HG02885 (cell line): Measurements from ENCODE around the gene PODXL.

Experiments
- ATAC-seq: cut with Tn5 transposase; IDR thresholded peaks from one replicate; pipeline ENCODE4 v1.9.1; 2021; ENCODE audit warnings: mild to moderate bottlenecking; ENCODE audit not compliant: unreplicated experiment, poor library complexity

Gene PODXL

DNA sequence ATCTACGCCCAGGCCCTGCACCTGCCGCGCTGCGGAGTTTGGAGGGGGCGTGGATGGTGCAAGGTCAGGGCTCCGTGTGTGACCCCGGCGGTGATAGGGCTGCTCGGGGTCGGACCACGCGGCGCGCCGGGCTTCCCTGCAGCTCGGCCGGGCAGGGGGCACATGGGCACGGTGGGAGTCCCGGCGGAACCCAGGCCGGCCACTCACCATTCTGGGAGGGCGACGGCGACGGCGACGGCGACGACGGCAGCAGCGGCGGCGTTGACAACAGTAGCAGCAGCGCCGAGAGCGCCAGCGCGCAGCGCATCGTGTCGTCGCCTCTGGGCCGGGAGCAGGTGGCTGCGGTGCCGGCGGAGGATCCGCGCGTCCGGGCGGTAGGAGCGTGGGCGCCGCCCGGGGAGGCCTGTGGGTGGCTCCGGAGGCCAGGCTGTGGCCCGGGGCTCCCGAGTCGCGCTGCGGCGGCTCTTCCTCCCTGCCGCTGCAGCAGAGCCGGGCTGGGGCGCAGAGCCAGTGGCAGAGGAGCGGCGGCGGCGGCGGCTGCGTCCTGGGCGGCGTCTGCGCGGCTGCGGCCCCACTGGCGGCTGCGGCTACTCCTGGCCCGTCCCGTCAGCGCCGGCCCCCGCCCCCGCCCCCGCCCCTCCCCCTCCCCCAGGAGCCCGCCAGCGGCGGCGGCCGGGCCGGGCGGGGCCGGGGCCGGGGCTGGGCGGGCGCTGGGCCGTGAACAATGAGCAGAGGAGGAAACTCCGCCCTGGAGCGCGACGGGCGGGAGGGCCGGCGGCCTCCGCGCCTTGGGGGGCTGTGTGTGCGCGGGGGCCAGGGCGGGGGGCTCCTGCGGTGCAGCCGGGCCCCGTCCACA is at the start of gene PODXL:
PODXL (minus strand) TSS at position 576 of the 856 bp plus-strand sequence; CDS start at position 307, 269 bp downstream.
- peak; percentile 79 for ATAC-seq

DNA sequence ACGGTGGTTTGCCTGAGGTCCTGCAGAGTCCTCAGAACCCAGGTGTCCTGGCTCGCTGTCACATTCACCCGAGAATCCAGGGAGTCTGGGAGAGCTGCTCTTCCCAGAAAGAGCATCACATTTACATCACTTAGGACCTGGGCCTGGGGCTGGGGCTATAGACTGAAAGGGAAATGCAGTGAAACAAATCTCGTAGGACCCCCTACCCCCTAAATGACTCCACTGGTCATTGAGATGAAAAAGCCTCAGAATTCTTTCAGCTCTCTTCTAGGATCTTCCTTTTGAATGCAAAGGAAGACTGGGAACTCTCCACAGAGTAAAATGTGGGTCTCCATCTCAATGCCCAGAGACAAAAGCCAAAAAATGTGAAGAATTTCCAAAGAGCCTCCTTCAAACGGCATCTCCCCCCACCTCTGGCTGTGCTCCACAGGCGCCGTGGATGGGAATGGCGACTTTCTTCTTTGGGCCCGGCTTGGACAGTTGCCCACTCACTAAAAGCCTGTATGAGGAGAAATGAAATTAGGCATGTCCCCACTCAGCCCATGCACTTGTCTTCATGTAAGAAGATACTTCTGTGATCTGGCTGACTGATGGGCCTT is 49.0 kb upstream of the PODXL start:
- no peak for ATAC-seq

DNA sequence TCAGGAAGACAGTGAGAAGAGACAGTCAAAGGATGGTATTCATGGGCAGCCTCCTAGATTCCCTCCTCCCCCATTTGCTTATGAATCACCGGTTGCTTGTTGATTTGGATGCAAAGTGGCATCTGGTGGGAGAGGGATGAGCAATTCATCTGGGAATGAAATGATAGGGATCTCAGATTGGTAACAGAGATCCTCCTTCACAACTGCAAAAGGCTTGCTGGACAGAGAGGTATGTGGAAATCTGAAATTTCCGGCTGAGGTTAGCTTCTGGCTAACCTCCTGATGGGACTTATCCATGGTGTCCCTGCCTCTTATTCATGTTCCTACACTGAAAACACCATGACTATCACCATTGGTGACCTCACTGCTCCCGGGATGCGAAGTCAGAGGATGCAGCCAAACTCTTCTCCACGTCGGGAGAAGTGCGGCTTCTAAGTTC is 48.4 kb upstream of the PODXL start:
- ATAC-seq, result no peak

DNA sequence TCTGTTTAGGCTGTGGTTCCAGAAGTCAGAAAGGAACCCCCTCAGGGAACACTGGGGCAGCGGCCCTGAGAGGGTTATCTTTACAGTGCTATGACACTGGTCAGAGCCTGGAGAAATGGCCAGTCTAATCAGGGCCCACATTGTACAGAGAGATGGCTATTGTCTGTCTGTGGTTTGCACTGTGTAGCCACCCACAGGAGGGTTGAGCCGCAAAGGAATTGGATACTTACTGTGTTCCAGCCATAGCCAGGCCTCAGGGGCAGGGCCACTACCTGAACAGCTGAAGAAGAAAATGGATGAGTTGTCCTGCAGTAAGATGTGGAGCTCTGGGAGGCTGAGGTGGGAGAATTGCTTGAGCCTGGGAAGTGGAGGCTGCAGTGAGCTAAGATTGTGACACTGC is 47.5 kb upstream of the PODXL start:
- ATAC-seq, result no peak

DNA sequence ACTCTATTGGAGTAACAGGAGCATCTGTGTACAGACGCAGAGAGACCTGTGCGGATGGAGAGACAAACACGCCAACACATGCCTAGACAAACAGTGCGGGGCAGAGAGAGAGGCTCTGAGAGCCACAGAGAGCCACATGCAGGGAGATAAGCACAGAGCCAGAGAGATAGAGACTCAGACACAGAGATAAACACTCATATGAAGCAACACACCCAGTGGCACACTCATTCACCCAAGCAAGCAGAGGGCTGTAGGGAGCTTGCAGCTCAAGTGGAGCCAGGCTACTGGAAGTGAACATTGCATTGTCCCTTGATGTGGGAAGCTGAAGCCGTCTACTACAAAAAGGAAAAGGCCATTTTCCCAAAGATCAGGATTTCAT is 46.6 kb upstream of the PODXL start:
- no peak for ATAC-seq

DNA sequence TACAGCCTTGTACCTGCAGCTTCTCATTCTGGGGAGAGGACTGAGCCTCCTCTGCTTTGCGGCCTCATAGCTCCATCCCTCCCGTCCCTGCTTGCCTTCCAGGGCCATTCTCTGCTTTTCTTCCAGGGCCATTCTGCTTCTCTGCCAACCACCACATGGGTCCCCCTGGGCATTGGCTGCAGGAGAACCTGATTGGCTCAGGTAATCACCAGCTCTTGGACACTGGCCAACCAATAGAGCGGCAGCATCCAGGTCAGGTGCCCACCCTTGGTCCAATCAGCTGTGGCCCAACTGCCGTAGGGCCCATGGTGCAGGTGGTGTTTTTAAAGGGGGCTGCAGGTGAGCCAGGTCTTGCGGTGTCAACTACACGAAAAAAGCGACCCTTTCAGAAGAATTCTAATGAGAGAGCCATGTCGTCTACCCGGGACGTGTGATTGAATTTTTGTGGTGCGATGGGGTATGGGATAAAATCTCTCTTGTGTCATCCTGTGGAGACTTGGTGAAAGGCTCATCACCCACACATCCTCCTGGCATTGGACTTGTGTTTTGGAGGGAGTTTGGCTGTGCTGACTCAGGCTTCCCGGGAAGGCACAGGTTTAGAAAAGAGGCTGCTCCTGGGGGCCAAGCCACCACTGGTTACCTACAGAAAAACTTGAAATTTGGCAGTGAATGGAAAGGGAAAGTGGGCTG is 46.0 kb upstream of the PODXL start:
- no peak for ATAC-seq

DNA sequence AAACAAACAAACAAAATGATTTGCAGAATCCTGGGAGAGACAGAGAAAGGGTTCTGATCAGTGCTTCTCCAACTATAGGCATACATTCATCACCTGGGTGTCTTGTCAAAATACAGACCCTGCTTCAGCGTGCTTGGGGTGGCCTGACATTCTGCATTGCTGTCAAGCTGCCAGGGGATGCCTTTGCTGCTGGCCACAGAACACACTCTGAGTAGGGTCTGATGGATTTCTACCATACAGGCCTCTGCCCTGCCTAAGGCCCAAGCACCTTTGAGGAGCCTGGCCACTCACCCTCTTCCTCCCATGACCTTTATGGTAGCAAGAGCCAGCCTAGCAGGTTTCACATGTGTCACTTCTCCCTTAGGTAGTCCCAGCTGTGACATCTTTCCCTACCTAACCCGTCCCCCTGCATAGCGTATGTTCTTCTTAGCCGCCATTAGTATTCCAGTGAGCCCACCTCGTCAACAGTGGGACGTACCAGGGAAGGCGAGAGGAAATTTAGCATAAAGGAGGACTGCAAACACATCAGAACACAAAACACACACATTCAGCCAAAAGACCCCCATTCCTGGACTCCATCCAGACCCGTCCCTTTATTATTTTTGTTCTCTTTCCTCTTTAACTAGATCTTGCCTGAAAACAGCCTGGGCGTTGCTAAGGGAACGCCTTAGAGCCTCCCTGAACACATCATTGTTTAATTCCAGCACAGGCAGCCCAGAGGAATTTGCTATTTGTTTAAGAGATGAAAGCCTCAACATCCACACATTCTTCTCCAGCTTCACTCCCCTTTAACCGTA is 43.9 kb upstream of the PODXL start:
- ATAC-seq, result no peak

DNA sequence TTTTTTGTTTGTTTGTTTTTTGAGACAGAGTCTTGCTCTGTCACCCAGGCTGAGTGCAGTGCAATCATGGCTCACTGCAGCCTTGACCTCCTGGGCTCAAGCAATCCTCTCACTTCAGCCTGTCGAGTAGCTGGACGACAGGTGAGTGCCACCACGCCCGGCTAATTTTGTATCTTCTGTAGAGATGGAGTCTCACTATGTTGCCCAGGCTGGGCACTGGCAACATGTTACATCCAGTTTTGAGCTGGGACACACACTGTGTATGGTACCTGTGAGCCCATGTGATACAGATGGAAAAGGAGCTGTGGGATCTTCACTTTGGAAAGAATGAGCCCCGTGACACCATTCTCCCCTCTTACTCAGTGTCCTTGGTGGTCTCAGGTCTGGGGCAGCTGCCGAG is 40.4 kb upstream of the PODXL start:
- no peak for ATAC-seq

DNA sequence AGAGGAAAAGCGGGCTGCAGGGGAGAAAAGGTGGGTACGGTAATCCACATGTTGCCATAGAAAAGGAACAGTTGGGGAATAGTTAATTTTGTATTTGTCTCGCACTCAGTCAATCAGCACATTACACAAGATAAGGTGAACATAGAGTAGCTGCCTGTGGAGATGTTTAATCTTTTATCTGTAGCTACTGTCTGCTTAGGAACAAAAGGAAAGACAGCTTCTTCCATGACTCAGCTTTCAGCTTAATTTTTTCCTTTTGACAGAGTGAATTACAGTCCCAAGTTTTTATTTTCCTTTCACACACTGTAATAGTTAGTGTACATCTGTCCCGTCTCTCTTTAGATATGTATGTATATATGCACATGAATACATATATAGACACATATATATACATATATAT is 39.3 kb upstream of the PODXL start:
- ATAC-seq, result no peak

DNA sequence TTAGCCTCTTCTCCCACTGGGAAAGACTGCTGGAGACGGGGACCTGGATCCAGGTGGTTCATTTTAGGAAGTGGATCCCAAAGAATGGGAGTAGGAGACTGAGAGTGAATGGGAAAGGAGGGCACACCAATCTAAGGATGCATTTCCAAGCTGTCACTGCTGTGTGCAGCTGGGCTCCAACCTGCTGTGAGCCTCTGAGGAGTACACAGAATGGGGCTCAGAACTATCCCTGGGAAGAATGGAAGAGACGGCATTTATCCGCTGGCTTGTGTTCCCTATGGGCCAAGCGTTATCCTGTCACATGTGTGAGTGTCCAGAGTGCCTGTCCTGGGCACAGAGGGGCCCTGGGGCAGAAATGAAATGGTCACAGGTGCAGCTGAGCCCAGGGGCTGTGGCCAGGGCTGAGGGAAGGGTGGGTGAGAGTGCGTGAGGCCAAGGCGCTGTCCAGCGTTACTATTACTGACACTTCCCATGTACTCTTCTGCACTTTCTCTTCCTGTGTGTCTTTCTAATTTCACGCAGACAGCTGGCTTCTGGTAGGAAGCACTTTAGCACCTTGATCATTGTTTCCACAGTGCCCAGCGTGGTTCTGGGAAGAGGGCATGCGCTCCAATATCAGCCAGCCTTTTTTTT is 35.4 kb upstream of the PODXL start:
- ATAC-seq, result no peak

DNA sequence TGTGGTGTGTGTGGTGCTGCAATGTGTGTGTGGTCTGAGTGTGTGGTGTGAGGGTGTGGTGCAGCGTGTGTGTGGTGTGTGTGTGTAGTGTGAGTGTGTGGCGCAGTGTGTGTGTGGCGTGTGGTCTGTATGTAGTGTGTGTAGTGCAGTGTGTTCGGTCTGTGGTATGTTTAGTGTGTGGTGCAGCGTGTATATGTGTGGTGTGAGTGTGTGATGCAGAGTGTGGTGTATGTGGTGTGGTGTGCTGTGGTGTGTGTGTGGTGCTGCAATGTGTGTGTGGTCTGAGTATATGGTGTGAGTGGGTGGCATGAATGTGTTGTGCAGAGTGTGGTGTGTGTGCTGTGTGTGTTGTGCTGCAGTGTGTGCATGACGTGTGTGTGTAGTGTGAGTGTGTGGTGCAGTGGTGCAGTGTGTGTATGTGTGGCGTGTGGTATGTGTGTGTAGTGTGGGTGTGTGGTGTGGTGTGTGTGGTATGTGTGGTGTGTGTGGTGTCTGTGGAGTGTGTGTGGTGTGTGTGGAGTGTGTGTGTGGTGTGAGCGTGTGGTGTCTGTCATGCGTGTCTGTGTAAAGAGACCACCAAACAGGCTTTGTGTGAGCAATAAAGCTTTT is 31.0 kb upstream of the PODXL start:
- no peak for ATAC-seq

DNA sequence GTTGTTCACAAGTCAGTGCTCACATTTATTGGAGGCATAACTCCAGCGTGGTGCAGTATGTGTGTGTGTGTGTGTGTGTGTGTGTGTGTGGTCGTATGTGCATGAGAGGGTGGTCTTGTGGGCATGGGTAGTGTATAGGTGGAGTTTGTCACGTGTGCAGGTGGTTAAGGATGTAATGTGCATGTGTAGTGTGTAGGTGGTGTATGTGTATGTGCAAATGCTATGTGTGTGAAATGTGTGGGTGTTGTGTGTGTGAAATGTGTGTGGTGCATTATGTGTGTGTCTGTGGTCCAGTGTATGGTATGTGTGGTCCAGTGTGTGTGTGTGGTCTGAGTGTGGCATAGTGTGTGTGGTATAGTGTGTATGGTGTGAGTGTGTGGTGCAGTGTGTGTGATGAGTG is 30.3 kb upstream of the PODXL start:
- ATAC-seq, result no peak

DNA sequence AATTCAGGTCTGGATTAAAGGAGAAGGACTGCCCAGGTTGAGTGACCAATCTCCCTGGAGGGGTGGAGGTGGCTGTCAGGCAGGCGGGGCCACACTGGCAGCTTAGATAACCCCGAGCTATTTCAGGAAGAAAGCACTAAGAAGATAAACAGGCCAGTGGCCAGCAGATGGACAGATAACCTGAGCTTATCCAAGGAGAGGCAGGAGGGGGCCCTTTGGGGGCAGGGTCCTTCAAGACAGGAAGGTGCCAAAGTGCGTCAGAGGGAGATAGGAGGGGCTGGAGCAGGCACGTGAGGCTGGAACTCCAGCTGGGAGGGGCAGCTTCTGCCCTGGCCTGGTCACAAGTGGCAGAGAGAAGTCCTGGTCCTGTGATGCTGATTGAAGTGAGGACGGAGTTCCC is 29.8 kb upstream of the PODXL start:
- ATAC-seq, result no peak

DNA sequence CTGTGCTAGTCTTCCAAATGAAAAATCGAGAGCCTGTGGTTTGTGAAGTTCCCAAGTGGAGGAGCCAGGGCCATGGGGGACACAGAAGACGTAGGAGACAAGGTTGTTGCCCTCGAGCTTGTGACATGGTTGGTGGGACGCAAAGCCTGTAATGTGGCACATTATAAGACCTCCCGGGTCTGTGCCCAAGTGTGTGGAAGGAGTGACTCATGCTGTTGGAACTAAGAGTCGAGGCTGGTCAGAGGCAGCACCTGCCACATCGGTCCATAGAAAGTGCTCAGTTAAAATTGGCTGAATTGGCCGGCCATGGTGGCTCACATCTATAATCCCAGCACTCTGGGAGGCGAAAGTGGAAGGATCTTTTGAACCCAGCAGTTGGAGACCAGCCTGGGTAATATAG is 27.0 kb upstream of the PODXL start:
- no peak for ATAC-seq

DNA sequence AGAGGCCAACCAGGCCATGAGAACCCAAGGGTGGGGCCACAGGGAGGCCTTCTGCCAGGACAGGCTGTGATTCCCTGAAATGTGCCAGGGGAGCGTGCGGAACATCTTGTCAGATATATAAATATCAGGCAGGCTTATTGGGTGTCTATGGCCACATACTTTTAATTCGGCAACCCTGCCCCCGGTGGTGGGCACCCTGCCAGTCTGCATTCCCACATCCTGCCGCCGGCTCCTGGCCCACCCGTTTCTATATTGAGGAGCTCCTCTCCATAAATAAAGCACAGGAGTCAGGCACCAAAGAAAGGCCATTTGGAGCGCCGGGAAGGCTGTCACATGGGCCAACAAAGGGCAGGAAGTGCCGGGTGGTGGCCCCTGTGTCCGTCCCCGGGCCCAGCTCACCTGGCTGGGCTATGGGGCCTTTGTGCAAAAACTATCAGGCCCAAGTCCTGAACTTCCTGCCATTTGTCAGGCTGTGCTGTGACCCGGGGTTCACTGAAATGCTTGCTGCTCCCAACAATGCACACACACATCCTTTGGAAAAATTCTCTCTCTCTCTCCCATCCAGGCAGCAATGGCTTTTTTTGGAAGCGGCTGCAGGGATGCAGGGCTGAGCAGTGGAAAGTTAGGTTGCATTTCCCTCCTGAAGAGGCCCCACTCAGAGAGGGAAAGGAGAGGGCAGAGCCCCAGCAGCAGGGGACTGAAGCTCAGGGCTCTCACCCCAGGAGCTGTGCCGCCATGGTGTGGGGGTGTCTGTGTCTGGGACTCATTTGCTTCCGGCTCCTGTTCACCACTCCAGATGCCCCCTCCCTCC is 25.0 kb upstream of the PODXL start:
- ATAC-seq, result no peak

DNA sequence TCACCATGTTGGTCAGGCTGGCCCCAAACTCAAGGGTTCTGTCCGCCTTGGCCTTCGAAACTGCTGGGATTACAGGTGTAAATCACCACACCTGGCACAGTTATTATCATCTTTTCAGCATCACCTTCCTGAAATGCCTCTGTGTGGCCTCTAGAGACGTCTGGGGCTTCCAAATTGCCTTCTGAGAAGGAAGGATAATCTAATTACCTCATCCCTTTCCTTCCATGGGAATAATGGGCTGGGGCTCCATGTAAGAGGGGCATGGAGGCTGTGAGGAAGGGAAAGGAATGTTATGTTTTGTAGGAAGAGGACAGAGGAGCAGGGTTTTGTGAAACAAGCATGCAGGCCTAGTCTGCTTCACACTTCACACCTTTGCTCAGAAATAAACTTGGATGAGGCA is 22.2 kb upstream of the PODXL start:
- ATAC-seq, result no peak

DNA sequence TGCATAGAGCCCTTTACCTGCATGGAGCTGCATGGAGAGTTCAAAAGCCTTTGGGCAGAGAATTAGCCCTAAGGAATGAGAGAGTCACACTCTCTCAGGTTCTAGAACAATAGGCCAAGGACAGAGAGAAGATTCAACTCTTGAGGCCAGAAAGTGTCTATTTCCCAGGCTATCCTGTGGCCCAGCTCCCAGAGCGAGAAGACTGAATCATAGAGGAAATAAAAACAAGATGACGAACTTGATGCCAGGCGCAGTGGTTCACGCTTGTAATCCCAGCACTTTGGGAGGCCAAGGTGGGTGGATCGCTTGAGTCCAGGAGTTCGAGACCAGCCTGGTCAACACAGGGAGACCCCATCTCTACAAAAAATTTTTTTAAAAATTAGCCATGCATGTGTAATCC is 18.3 kb upstream of the PODXL start:
- no peak for ATAC-seq

DNA sequence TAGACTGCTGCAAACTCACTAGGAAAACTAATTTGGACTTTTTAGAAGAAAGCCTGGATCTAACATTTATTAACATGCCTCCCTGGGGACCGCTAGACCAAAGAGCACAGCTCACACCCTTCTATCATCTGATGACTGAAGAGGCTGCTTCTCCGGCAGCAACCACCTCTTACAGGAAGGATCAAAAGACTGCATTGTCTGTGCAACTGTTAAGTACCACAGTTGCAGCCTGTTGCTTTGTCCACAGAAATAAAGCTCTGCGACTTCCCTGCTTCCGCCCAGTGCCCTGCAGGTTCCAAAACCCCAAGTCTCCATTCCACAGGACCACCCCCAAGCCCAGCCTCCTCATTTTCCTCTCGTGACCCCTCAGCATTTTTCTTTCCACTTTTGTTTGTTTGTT is 14.0 kb upstream of the PODXL start:
- ATAC-seq, result no peak

DNA sequence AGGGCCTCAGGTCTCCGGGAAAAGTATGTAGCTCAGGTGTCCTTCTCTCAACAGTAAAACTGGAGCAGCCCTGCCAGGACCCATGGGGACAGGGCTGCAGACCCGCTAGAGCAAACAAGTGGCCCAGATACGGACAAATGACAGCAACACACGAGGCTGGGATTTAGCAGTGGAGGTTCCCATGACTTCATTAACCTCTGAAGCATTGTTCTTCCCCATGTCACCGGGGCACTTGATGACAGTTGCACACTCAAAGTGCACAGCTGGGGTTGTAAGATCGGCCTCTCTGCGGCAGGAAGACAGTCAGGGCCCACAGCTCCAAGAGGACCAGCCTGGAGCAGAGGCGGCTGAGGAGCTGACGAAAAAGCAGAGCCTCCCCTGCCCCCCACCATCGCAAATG is 12.5 kb upstream of the PODXL start:
- ATAC-seq, result no peak
